Mammary epithelial cell (primary cell): Measurements from ENCODE around the gene PLA2G4E.

Experiments used
- EZH2 ChIP-seq: IDR thresholded peaks from 2 replicates; pipeline ENCODE4 v1.6.1; 2012; ENCODE audit warnings: low read length, inconsistent platforms, borderline replicate concordance
- TF ChIP-seq, protein P1 (sequence below), 2 donors: IDR thresholded peaks in 1 of 2; conservative IDR thresholded peaks in 1 of 2; 2 replicates each; pipeline ENCODE4 v1.5.1; 2011 to 2012; ENCODE audit warnings: inconsistent platforms in 2 of 2, low read length in 2 of 2, mild to moderate bottlenecking in 2 of 2, control low read depth in 1 of 2, low read depth in 1 of 2; ENCODE audit not compliant: insufficient read depth in 1 of 2; ENCODE audit errors: extremely low read depth in 1 of 2

DNA sequence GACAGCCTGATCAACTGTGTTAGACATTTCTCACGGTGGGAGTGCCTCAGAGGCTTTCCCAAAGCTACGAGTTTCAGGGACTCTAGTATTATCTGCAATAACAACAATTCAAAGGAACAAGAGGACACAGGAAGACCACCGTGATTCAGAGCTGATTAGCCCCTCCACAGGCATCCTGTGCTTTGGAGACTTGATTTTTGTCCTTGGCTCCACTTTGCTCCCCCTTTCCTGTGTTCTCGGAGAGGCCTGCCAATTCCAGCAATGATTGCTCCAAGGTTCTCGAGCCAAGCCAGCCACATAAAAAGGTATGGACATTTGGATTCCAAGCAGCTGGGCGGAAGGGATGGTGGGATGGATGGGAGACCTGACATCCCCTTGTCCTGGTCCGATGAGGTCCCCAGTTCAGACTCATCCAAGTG lies 62.8 kb downstream of the PLA2G4E start:
- TF ChIP-seq, protein P1, sequence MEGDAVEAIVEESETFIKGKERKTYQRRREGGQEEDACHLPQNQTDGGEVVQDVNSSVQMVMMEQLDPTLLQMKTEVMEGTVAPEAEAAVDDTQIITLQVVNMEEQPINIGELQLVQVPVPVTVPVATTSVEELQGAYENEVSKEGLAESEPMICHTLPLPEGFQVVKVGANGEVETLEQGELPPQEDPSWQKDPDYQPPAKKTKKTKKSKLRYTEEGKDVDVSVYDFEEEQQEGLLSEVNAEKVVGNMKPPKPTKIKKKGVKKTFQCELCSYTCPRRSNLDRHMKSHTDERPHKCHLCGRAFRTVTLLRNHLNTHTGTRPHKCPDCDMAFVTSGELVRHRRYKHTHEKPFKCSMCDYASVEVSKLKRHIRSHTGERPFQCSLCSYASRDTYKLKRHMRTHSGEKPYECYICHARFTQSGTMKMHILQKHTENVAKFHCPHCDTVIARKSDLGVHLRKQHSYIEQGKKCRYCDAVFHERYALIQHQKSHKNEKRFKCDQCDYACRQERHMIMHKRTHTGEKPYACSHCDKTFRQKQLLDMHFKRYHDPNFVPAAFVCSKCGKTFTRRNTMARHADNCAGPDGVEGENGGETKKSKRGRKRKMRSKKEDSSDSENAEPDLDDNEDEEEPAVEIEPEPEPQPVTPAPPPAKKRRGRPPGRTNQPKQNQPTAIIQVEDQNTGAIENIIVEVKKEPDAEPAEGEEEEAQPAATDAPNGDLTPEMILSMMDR (conservative IDR thresholded peaks at IDR 0.05 in 1 of 2, IDR thresholded peaks at IDR 0.05 in 1 of 2; ENCODE audit: extremely low read depth in 1 of 2, insufficient read depth in 1 of 2, low read depth in 1 of 2, low read length in 2 of 2): no peak
- TF ChIP-seq EZH2: no peak
